ENCODE data around the gene TMED5.

The TMED5 gene

DNA sequence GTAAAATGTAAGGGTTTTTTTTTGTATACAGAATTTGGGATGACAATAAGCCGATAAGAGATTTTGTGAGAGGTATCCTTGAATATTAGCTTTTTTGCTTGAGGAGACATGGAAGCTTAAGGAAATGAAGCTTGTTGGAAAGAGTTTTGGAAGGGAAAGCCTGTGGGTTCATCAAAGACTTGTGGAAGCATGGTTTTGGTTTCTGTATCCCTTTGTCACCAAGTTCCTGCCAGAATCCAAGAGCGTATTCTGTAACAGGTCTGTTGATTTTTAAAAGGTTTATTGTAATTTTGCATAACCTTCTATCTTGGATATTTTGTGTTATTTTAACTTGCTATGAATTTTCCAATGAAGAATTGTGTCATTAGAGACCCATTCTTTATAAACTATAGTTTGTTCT, 38.1 kb downstream of the TMED5 start:
- DNase-seq: no peak
- no peaks in the 10 kb centered on the region for H3K4me1 ChIP-seq (ENCODE audit: control insufficient read depth, insufficient read depth, low read depth, low read length)
- no peak overlapping the region for H2BK5ac ChIP-seq (ENCODE audit: low read depth, low read length, poor library complexity, severe bottlenecking)
- no peak overlapping the region for H3K18ac ChIP-seq (ENCODE audit: low read depth in 1 of 2, low read length in 2 of 2)
- H3K4me3 ChIP-seq (ENCODE audit: insufficient read depth in 1 of 2, low read depth in 1 of 2, low read length in 2 of 2): no peak overlapping the region
- no peak overlapping the region for H2AFZ ChIP-seq (ENCODE audit: low read depth, low read length)
- no peak overlapping the region for H2BK120ac ChIP-seq (ENCODE audit: low read depth, low read length)
- H3K9ac ChIP-seq (ENCODE audit: low read length): no peak overlapping the region
- no peak overlapping the region for H3K4me2 ChIP-seq (ENCODE audit: low read length, poor library complexity, severe bottlenecking)
- H3K4ac ChIP-seq (ENCODE audit: low read depth in 1 of 2, low read length in 2 of 2): no peak overlapping the region
- H2AK5ac ChIP-seq (ENCODE audit: low read length, severe bottlenecking): no peak overlapping the region
- 97% methylated on average over 2 of the region's 2 CpGs for WGBS
- no peaks in the 10 kb centered on the region for H3K9me3 ChIP-seq (ENCODE audit: control insufficient read depth, low read length)
- H3K23ac ChIP-seq (ENCODE audit: low read length in 2 of 2): no peak overlapping the region
- no peak overlapping the region for H2BK15ac ChIP-seq (ENCODE audit: low read depth, poor library complexity, severe bottlenecking)
- H4K91ac ChIP-seq (ENCODE audit: low read length): no peak overlapping the region
- H2BK12ac ChIP-seq (ENCODE audit: low read length in 2 of 2): no peak overlapping the region
- H3K14ac ChIP-seq (ENCODE audit: low read length in 2 of 2): no peak overlapping the region
- no peaks in the 10 kb centered on the region for H3K27me3 ChIP-seq (ENCODE audit: control insufficient read depth in 1 of 2, insufficient read depth in 1 of 2, low read length in 2 of 2)
- peaks cover 12% of the 10 kb centered on the region for H3K79me1 ChIP-seq (replicated peaks; ENCODE audit: low read length, poor library complexity, severe bottlenecking)
- peaks cover 8 to 9% of the 10 kb centered on the region in 2 experiments for H3K36me3 ChIP-seq (ENCODE audit: control insufficient read depth in 1 of 2, insufficient read depth in 2 of 2, low read depth in 1 of 2, low read length in 2 of 2)
- H4K8ac ChIP-seq (ENCODE audit: low read length): no peak overlapping the region
- no peak overlapping the region for H3K27ac ChIP-seq (ENCODE audit: low read length, poor library complexity, severe bottlenecking)

DNA sequence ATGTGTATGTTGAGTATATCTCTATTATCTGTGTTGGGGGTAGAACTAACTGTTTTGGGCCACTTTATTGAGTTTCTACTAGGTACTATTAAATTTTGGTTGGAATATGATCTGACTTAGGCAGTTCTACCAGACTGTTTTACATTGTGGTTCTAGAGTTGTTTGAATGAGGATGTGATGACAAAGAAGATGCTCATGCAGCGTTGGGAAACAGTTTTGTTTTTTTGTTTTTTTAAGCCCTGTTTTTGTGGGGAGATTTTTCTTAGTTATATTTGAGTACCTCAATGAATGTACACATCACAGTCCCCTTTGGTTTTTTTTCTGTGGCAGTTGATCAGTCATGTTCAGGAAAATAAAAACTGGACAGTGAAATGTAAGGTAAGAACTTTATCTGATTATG, 40.1 kb downstream of the TMED5 start:
- H2AFZ ChIP-seq (ENCODE audit: low read depth, low read length): no peak overlapping the region
- no peak overlapping the region for H3K27ac ChIP-seq (ENCODE audit: low read length, poor library complexity, severe bottlenecking)
- H3K18ac ChIP-seq (ENCODE audit: low read depth in 1 of 2, low read length in 2 of 2): no peak overlapping the region
- H2BK15ac ChIP-seq (ENCODE audit: low read depth, poor library complexity, severe bottlenecking): no peak overlapping the region
- DNase-seq: no peak
- H3K4me2 ChIP-seq (ENCODE audit: low read length, poor library complexity, severe bottlenecking): no peak overlapping the region
- H3K4me3 ChIP-seq (ENCODE audit: insufficient read depth in 1 of 2, low read depth in 1 of 2, low read length in 2 of 2): no peak overlapping the region
- peaks cover 7 to 24% of the 10 kb centered on the region in 2 experiments for H3K36me3 ChIP-seq (ENCODE audit: control insufficient read depth in 1 of 2, insufficient read depth in 2 of 2, low read depth in 1 of 2, low read length in 2 of 2)
- no peaks in the 10 kb centered on the region for H3K9me3 ChIP-seq (ENCODE audit: control insufficient read depth, low read length)
- H3K27me3 ChIP-seq (ENCODE audit: control insufficient read depth in 1 of 2, insufficient read depth in 1 of 2, low read length in 2 of 2): no peaks in the 10 kb centered on the region
- H3K14ac ChIP-seq (ENCODE audit: low read length in 2 of 2): no peak overlapping the region
- H3K79me1 ChIP-seq (replicated peaks; ENCODE audit: low read length, poor library complexity, severe bottlenecking): peaks cover 11% of the 10 kb centered on the region
- no peak overlapping the region for H3K9ac ChIP-seq (ENCODE audit: low read length)
- no peak overlapping the region for H3K23ac ChIP-seq (ENCODE audit: low read length in 2 of 2)
- H3K4me1 ChIP-seq (ENCODE audit: control insufficient read depth, insufficient read depth, low read depth, low read length): no peaks in the 10 kb centered on the region
- H4K91ac ChIP-seq (ENCODE audit: low read length): no peak overlapping the region
- H2BK5ac ChIP-seq (ENCODE audit: low read depth, low read length, poor library complexity, severe bottlenecking): no peak overlapping the region
- H2BK120ac ChIP-seq (ENCODE audit: low read depth, low read length): no peak overlapping the region
- H2BK12ac ChIP-seq (ENCODE audit: low read length in 2 of 2): no peak overlapping the region
- H4K8ac ChIP-seq (ENCODE audit: low read length): no peak overlapping the region
- H2AK5ac ChIP-seq (ENCODE audit: low read length, severe bottlenecking): no peak overlapping the region
- 100% methylated on average over 1 of the region's 1 CpG for WGBS
- no peak overlapping the region for H3K4ac ChIP-seq (ENCODE audit: low read depth in 1 of 2, low read length in 2 of 2)

DNA sequence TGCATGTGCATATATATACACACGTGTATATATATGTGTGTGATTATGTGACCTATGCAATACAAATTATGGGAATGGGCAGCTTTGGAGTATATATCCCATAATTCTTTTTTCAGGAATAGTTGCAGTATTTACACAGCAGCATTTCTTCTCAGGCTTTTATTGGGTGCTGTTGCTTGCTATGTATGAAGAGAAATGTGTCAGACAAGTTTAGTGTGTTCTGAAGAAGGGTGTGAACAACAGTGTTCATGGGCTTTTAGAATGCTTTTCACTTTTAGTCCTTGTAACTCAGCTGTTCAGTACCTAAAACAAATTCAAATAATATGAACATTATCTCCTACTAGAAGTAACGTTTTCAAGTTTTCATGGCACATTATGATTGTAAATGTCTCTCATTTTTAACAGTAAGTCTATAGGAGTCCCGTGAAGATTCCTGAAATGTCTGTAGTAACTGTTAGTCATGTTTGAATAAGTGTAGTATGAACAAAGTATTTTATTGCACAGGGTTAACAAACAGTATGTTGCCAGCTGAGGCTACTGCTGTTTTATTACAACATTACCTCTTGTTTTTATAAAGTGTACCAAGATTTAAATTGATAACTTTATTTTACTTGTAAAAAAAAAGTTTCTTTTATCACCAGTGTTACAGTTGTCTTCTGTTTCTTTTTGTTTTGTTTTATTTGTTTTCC, 42.5 kb downstream of the TMED5 start:
- no peak overlapping the region for H3K14ac ChIP-seq (ENCODE audit: low read length in 2 of 2)
- H3K4me2 ChIP-seq (ENCODE audit: low read length, poor library complexity, severe bottlenecking): no peak overlapping the region
- H2BK5ac ChIP-seq (ENCODE audit: low read depth, low read length, poor library complexity, severe bottlenecking): no peak overlapping the region
- no peak overlapping the region for H4K91ac ChIP-seq (ENCODE audit: low read length)
- no peak overlapping the region for H2BK12ac ChIP-seq (ENCODE audit: low read length in 2 of 2)
- 94% methylated on average over 2 of the region's 3 CpGs for WGBS
- H4K8ac ChIP-seq (ENCODE audit: low read length): no peak overlapping the region
- no peak overlapping the region for H3K4me3 ChIP-seq (ENCODE audit: insufficient read depth in 1 of 2, low read depth in 1 of 2, low read length in 2 of 2)
- H3K79me1 ChIP-seq (replicated peaks; ENCODE audit: low read length, poor library complexity, severe bottlenecking): peaks cover 11% of the 10 kb centered on the region
- H3K9ac ChIP-seq (ENCODE audit: low read length): no peak overlapping the region
- no peak overlapping the region for H2AK5ac ChIP-seq (ENCODE audit: low read length, severe bottlenecking)
- H3K27me3 ChIP-seq (ENCODE audit: control insufficient read depth in 1 of 2, insufficient read depth in 1 of 2, low read length in 2 of 2): no peaks in the 10 kb centered on the region
- no peak overlapping the region for H2AFZ ChIP-seq (ENCODE audit: low read depth, low read length)
- H3K18ac ChIP-seq (ENCODE audit: low read depth in 1 of 2, low read length in 2 of 2): no peak overlapping the region
- H2BK15ac ChIP-seq (ENCODE audit: low read depth, poor library complexity, severe bottlenecking): no peak overlapping the region
- H3K4me1 ChIP-seq (ENCODE audit: control insufficient read depth, insufficient read depth, low read depth, low read length): no peaks in the 10 kb centered on the region
- H3K9me3 ChIP-seq (ENCODE audit: control insufficient read depth, low read length): no peaks in the 10 kb centered on the region
- DNase-seq: no peak
- H3K27ac ChIP-seq (ENCODE audit: low read length, poor library complexity, severe bottlenecking): no peak overlapping the region
- no peak overlapping the region for H3K4ac ChIP-seq (ENCODE audit: low read depth in 1 of 2, low read length in 2 of 2)
- no peak overlapping the region for H3K23ac ChIP-seq (ENCODE audit: low read length in 2 of 2)
- peaks cover 12 to 38% of the 10 kb centered on the region in 2 experiments for H3K36me3 ChIP-seq (ENCODE audit: control insufficient read depth in 1 of 2, insufficient read depth in 2 of 2, low read depth in 1 of 2, low read length in 2 of 2)
- H2BK120ac ChIP-seq (ENCODE audit: low read depth, low read length): no peak overlapping the region

DNA sequence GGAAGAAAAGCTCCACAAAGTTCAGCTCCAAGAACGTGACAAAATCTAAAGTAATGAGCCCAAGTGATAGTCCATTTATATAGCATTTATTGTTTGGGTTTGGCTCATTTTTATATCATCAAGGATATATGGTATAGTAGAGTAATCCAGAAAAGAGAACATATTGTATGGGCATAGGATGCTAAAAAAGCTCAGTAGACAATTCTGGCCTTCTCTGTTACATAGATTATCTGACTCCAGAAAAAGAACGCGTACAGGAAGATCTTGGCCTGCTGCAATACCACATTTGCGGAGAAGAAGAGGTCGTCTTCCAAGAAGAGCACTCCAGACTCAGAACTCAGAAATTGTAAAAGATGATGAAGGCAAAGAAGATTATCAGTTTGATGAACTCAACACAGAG, 43.8 kb downstream of the TMED5 start:
- Histone ChIP-seq H3K4ac (ENCODE audit: low read depth in 1 of 2, low read length in 2 of 2) (no peak overlapping the region), H2AK5ac (ENCODE audit: low read length, severe bottlenecking) (no peak overlapping the region), H3K4me2 (ENCODE audit: low read length, poor library complexity, severe bottlenecking) (no peak overlapping the region), H2BK12ac (ENCODE audit: low read length in 2 of 2) (no peak overlapping the region), H3K79me1 (replicated peaks; ENCODE audit: low read length, poor library complexity, severe bottlenecking) (peaks cover 10% of the 10 kb centered on the region), H3K27me3 (ENCODE audit: control insufficient read depth in 1 of 2, insufficient read depth in 1 of 2, low read length in 2 of 2) (no peaks in the 10 kb centered on the region), H2BK5ac (ENCODE audit: low read depth, low read length, poor library complexity, severe bottlenecking) (no peak overlapping the region), H3K23ac (ENCODE audit: low read length in 2 of 2) (no peak overlapping the region), H4K8ac (ENCODE audit: low read length) (no peak overlapping the region), H3K9ac (ENCODE audit: low read length) (no peak overlapping the region), H4K91ac (ENCODE audit: low read length) (no peak overlapping the region), H3K9me3 (ENCODE audit: control insufficient read depth, low read length) (no peaks in the 10 kb centered on the region), H3K36me3 (ENCODE audit: control insufficient read depth in 1 of 2, insufficient read depth in 2 of 2, low read depth in 1 of 2, low read length in 2 of 2) (peaks cover 12 to 42% of the 10 kb centered on the region in 2 experiments), H3K14ac (ENCODE audit: low read length in 2 of 2) (no peak overlapping the region), H3K4me1 (ENCODE audit: control insufficient read depth, insufficient read depth, low read depth, low read length) (no peaks in the 10 kb centered on the region), H3K18ac (ENCODE audit: low read depth in 1 of 2, low read length in 2 of 2) (no peak overlapping the region), H2BK15ac (ENCODE audit: low read depth, poor library complexity, severe bottlenecking) (no peak overlapping the region), H3K4me3 (ENCODE audit: insufficient read depth in 1 of 2, low read depth in 1 of 2, low read length in 2 of 2) (no peak overlapping the region), H3K27ac (ENCODE audit: low read length, poor library complexity, severe bottlenecking) (no peak overlapping the region), H2AFZ (ENCODE audit: low read depth, low read length) (no peak overlapping the region), H2BK120ac (ENCODE audit: low read depth, low read length) (no peak overlapping the region)
- WGBS: 100% methylated on average over 4 of the region's 5 CpGs
- no peak for DNase-seq
